Retinal pigment epithelial cell (primary cell): Measurements from ENCODE around the gene SUCLG1.

Experiments used
- DNase-seq: peaks from one replicate; pipeline ENCODE4 v3.0.0-alpha.2; 2010; ENCODE audit warnings: low read depth
- H3K4me3 ChIP-seq: 2 replicates; pipeline ENCODE4 v1.5.1; 2011; ENCODE audit warnings: mild to moderate bottlenecking, low read length, control low read depth, moderate library complexity
- CTCF ChIP-seq: conservative IDR thresholded peaks from 2 replicates; pipeline ENCODE4 v1.5.1; 2011; ENCODE audit warnings: low read depth, low read length, control low read depth, inconsistent platforms

The SUCLG1 gene

GRCh38 chr2:84459018-84459943 lies at the start of gene SUCLG1:
TSS of gene SUCLG1 (minus strand) at chr2:84459280. CDS start at chr2:84459269, 11 bp downstream.
- peak within 1 kb of the TSS; percentile 86 for H3K4me3 ChIP-seq
- DNase-seq: peak; percentile 35
- no peak for TF ChIP-seq CTCF

- H3K4me3 ChIP-seq: no peak overlapping the region
- DNase-seq: no peak
- TF ChIP-seq CTCF: no peak
Observed at GRCh38 chr2:84498150-84498799, 39.2 kb upstream of the SUCLG1 start.

GRCh38 chr2:84497285-84497684 lies 38.2 kb upstream of the SUCLG1 start:
- TF ChIP-seq CTCF: no peak
- no peak for DNase-seq
- H3K4me3 ChIP-seq: no peak overlapping the region

- DNase-seq: no peak
- H3K4me3 ChIP-seq: no peak overlapping the region
- no peak for TF ChIP-seq CTCF
Observed at GRCh38 chr2:84496386-84496785, 37.3 kb upstream of the SUCLG1 start.

GRCh38 chr2:84495539-84496146 lies 36.6 kb upstream of the SUCLG1 start:
- no peak overlapping the region for H3K4me3 ChIP-seq
- peak; percentile 34 for DNase-seq
- peak; percentile 65 for TF ChIP-seq CTCF

- DNase-seq: no peak
- H3K4me3 ChIP-seq: no peak overlapping the region
- TF ChIP-seq CTCF: no peak
Observed at GRCh38 chr2:84494070-84494469, 35.0 kb upstream of the SUCLG1 start.
